IMR-90 (cell line): ENCODE data around the gene GPR161. TPM values are rescaled to one million over a fixed set of nuclear protein-coding genes. Genes with fewer than 3 reads are reported as not detected.

ENCODE experiments used
- ATAC-seq: fragments of 200-7000 bp; cut with Tn5 transposase; 2 replicates; pipeline ENCODE4 v1.9.1; 2020; ENCODE audit warnings: low read depth, mild to moderate bottlenecking, moderate library complexity
- BruUV-seq: library from RNA; stranded (reverse); fragments of 400-500 nt; replicated peaks from 2 replicates; lab custom pipeline; 2021; lab: Mats Ljungman, UMichigan
- CTCF ChIA-PET: fragments of 300-600 bp; formaldehyde crosslinking; extraction: SDS; loops from one replicate; lab custom pipeline; 2021; ENCODE audit warnings: antibody characterized with exemption; lab: Yijun Ruan, JAX
- POLR2A ChIA-PET: fragments of 300-600 bp; sonication (Branson Sonifier 250); formaldehyde crosslinking; loops from one replicate; lab custom pipeline; 2022; ENCODE audit warnings: antibody characterized with exemption; ENCODE audit not compliant: unreplicated experiment; lab: Charles Lee
- DNase-seq: peaks from one replicate; pipeline ENCODE4 v3.0.0; 2013
- H2AFZ ChIP-seq: replicated peaks from 2 replicates; pipeline ENCODE3; 2013; ENCODE audit warnings: low read length, mild to moderate bottlenecking; ENCODE audit not compliant: poor library complexity
- H2AK5ac ChIP-seq: 2 replicates; pipeline ENCODE4 v1.6.1; 2013; ENCODE audit warnings: low read depth, low read length, inconsistent platforms
- H2AK9ac ChIP-seq: replicated peaks from 2 replicates; pipeline ENCODE3; 2013; ENCODE audit warnings: mild to moderate bottlenecking, low read depth, low read length, moderate library complexity; ENCODE audit not compliant: poor library complexity
- H2BK120ac ChIP-seq: 2 replicates; pipeline ENCODE4 v1.6.1; 2013; ENCODE audit warnings: low read depth, low read length, inconsistent platforms
- H2BK15ac ChIP-seq: 3 replicates; pipeline ENCODE4 v1.6.1; 2013; ENCODE audit warnings: low read depth, low read length, inconsistent platforms
- H2BK20ac ChIP-seq: 2 replicates; pipeline ENCODE4 v1.6.1; 2013; ENCODE audit warnings: low read depth, mild to moderate bottlenecking, inconsistent platforms, low read length, moderate library complexity
- H2BK5ac ChIP-seq: 2 replicates; pipeline ENCODE4 v1.6.1; 2013; ENCODE audit warnings: mild to moderate bottlenecking, low read depth, low read length, inconsistent platforms; ENCODE audit not compliant: poor library complexity, severe bottlenecking
- H3K14ac ChIP-seq: replicated peaks from 2 replicates; pipeline ENCODE4 v1.6.1; 2013; ENCODE audit warnings: low read depth, low read length, inconsistent platforms
- H3K18ac ChIP-seq: 2 replicates; pipeline ENCODE4 v1.6.1; 2013; ENCODE audit warnings: low read depth, low read length, control low read depth
- H3K23ac ChIP-seq: 2 replicates; pipeline ENCODE4 v1.6.1; 2013; ENCODE audit warnings: low read depth, low read length, inconsistent platforms
- H3K27ac ChIP-seq: 2 replicates; pipeline ENCODE4 v1.5.1; 2013; ENCODE audit warnings: mild to moderate bottlenecking, control low read depth, low read length; ENCODE audit not compliant: insufficient read depth
- H3K27me3 ChIP-seq: 2 replicates; pipeline ENCODE4 v1.6.1; 2013; ENCODE audit warnings: low read length; ENCODE audit not compliant: control insufficient read depth, insufficient read depth
- H3K36me3 ChIP-seq: 2 replicates; pipeline ENCODE4 v1.6.1; 2013; ENCODE audit warnings: low read length, mixed read lengths; ENCODE audit not compliant: control insufficient read depth, insufficient read depth
- H3K4ac ChIP-seq: 2 replicates; pipeline ENCODE4 v1.6.1; 2013; ENCODE audit warnings: low read depth, low read length, inconsistent platforms
- H3K4me1 ChIP-seq: 2 replicates; pipeline ENCODE4 v1.6.1; 2013; ENCODE audit warnings: low read length, mixed read lengths; ENCODE audit not compliant: control insufficient read depth, insufficient read depth
- H3K4me2 ChIP-seq: 2 replicates; pipeline ENCODE4 v1.6.1; 2013; ENCODE audit warnings: low read depth, mild to moderate bottlenecking, control low read depth, low read length, moderate library complexity
- H3K4me3 ChIP-seq: 2 replicates; pipeline ENCODE4 v1.5.1; 2013; ENCODE audit warnings: low read depth, mild to moderate bottlenecking, control low read depth, low read length, moderate library complexity; ENCODE audit not compliant: insufficient read depth
- H3K56ac ChIP-seq: 2 replicates; pipeline ENCODE4 v1.6.1; 2013; ENCODE audit warnings: low read length, inconsistent platforms; ENCODE audit not compliant: insufficient read depth; ENCODE audit errors: extremely low read depth
- H3K79me1 ChIP-seq, 2 experiments: 2 replicates each; pipeline ENCODE4 v1.6.1; 2013; ENCODE audit warnings: low read length in 2 of 2, inconsistent platforms in 1 of 2, low read depth in 1 of 2
- H3K9ac ChIP-seq: 2 replicates; pipeline ENCODE4 v1.6.1; 2013; ENCODE audit warnings: low read depth, low read length, control low read depth
- H3K9me1 ChIP-seq: 2 replicates; pipeline ENCODE4 v1.6.1; 2013; ENCODE audit warnings: low read length, inconsistent platforms; ENCODE audit not compliant: insufficient read depth
- H3K9me3 ChIP-seq: 2 replicates; pipeline ENCODE4 v1.6.1; 2013; ENCODE audit warnings: low read length; ENCODE audit not compliant: control insufficient read depth, insufficient read depth
- H4K20me1 ChIP-seq: 2 replicates; pipeline ENCODE4 v1.6.1; 2013; ENCODE audit warnings: low read length, inconsistent platforms; ENCODE audit not compliant: insufficient read depth
- H4K5ac ChIP-seq: 2 replicates; pipeline ENCODE4 v1.6.1; 2013; ENCODE audit warnings: mild to moderate bottlenecking, low read depth, low read length, control low read depth
- H4K8ac ChIP-seq, 2 experiments: 2 replicates each; pipeline ENCODE4 v1.6.1; 2013; ENCODE audit warnings: low read depth in 2 of 2, low read length in 2 of 2, control low read depth in 1 of 2, inconsistent platforms in 1 of 2
- H4K91ac ChIP-seq: 2 replicates; pipeline ENCODE4 v1.6.1; 2013; ENCODE audit warnings: low read depth, low read length, inconsistent platforms; ENCODE audit not compliant: insufficient read depth
- FOS ChIP-seq: fragments of 150-350 bp; IDR thresholded peaks from 2 replicates; pipeline ENCODE4 v1.6.1; 2016; ENCODE audit warnings: low read depth, low read length
- MAFK ChIP-seq: IDR thresholded peaks from 2 replicates; pipeline ENCODE4 v1.6.1; 2012; ENCODE audit warnings: low read depth, low read length, improper control_type of control experiment
- MAZ ChIP-seq: IDR thresholded peaks from 2 replicates; pipeline ENCODE4 v1.6.1; 2012; ENCODE audit warnings: low read depth, mild to moderate bottlenecking, low read length, improper control_type of control experiment, moderate library complexity, borderline replicate concordance
- MXI1 ChIP-seq: IDR thresholded peaks from 2 replicates; pipeline ENCODE4 v1.6.1; 2012; ENCODE audit warnings: low read depth, mild to moderate bottlenecking, low read length, moderate library complexity, borderline replicate concordance
- NFE2L2 ChIP-seq: fragments of 150-350 bp; IDR thresholded peaks from 2 replicates; pipeline ENCODE4 v1.6.1; 2016; ENCODE audit warnings: low read depth, mild to moderate bottlenecking, low read length
- RAD21 ChIP-seq: IDR thresholded peaks from 2 replicates; pipeline ENCODE4 v1.6.1; 2012; ENCODE audit warnings: low read length, improper control_type of control experiment
- RFX5 ChIP-seq: IDR thresholded peaks from 2 replicates; pipeline ENCODE4 v1.8.0; 2012; ENCODE audit warnings: low read depth, mild to moderate bottlenecking, low read length, moderate library complexity
- SMC3 ChIP-seq: fragments of 150-350 bp; IDR thresholded peaks from 2 replicates; pipeline ENCODE4 v1.6.1; 2016; ENCODE audit warnings: low read depth, mild to moderate bottlenecking, antibody characterized with exemption, low read length, moderate library complexity
- WGBS, 2 experiments: methylation state at CpG; one replicate each; pipeline versions ENCODE4 v1.1.5 to v1.1.7; 2013; ENCODE audit warnings: missing lambda C conversion rate in 2 of 2; ENCODE audit not compliant: insufficient read length in 1 of 2; ENCODE audit errors: extremely low coverage in 2 of 2; 5-methylcytosine and 5-hydroxymethylcytosine counted together
- dilution Hi-C: fragments of 300-500 bp; cut with HindIII; formaldehyde crosslinking; loops from one replicate; pipeline ENCODE4 v1.14.3; 2018; ENCODE audit warnings: low sequenced_read_pairs; ENCODE audit not compliant: unreplicated experiment
- in situ Hi-C: fragments of 300-500 bp; cut with MboI; formaldehyde crosslinking; loops from 3 replicates; pipeline ENCODE4 v1.14.3; 2019; ENCODE audit warnings: low sequenced_read_pairs, inconsistent platforms, mixed read lengths
- intact Hi-C: fragments of 100-400 bp; cut with micrococcal nuclease; formaldehyde crosslinking; loops from 2 replicates; pipeline ENCODE4 v1.10.0; 2022
- polyA plus RNA-seq, 3 experiments: library from polyadenylated mRNA; depleted of rRNA; stranded (reverse); fragments of >200 nt; gene quantifications; 2 replicates each; pipeline ENCODE4 v1.2.3, GENCODE V29; 2012; ENCODE audit warnings: low replicate concordance in 1 of 3
- total RNA-seq: library from RNA; depleted of rRNA; stranded (reverse); fragments of >200 nt; gene quantifications from 2 replicates; pipeline ENCODE4 v1.2.3, GENCODE V29; 2012
- TF ChIP-seq, protein P1 (sequence below): fragments of 150-350 bp; IDR thresholded peaks from 2 replicates; pipeline ENCODE4 v1.6.1; 2017; ENCODE audit warnings: mild to moderate bottlenecking, antibody characterized with exemption, low read length, low read depth
- TF ChIP-seq, protein P2 (sequence below): fragments of 150-350 bp; IDR thresholded peaks from 2 replicates; pipeline ENCODE4 v1.6.1; 2016; ENCODE audit warnings: low read depth, mild to moderate bottlenecking, low read length, moderate library complexity, borderline replicate concordance

Gene GPR161
- total and polyA plus RNA-seq, 2 of the 4 experiments (the other 2 are of a cell fraction): 12.5 to 13.3 TPM

DNA sequence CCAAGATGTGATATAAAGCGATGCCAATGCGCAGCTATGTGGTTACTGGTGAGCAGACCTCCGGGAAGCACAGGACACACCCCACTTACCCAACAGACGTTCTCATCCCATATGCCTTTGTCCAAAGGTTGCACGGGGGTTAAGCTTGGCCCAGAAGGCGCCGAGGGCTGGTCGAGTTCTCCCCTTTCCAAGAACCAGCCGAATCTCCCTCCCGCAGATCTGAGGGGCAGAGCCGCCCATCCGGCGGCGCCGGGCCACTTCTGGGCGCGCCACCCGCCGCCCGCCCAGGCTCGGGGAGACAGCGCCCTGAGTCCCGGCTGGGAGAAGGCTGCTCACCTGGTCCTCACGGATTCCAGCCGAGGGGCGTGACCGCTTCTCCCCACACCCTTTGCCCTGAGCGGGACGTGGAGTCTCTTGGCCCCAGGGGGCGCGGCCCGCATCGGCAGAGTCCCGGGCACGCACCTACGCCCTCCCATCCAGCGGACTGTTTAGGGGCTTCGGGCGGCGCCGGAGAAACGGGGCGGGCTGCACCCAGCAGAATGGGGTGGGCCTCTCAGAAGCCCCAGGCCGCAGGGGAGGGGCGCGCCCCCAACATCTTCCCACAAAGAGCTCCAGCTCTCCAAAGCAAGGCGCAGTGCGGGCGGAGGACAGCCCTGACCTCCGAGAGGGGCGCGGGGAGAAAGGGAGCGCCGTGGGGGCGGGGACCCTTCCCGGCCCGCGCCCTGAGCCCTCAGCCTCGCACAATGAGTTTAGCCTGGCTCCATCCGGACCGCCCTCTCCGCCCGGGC, 615 bp downstream of the GPR161 start:
- dilution Hi-C loops (no loop called here), intact Hi-C loops (loop anchor here (2.0 to 5.0 kb wide), 2 partner anchors 43 to 54 kb away; partner anchors contain the start of gene TIPRL), in situ Hi-C loops (loop anchor here (25.0 kb wide), 1 partner anchor 976 kb away; the partner anchor contains the start of gene ATP1B1)
- Histone ChIP-seq H3K27ac (peak overlapping the region; percentile 36; the same call in 1 of the 2 replicates), H3K9me1 (no peaks in the 10 kb centered on the region), H3K4ac (peak overlapping the region; percentile 36), H3K23ac (peak overlapping the region; percentile 84), H4K5ac (no peak overlapping the region), H2AK9ac (peak overlapping the region; percentile 18), H3K4me1 (peaks cover 3% of the 10 kb centered on the region; the same call in 1 of the 2 replicates), H3K36me3 (no peaks in the 10 kb centered on the region; the same call in 1 of the 2 replicates), H2BK120ac (no peak overlapping the region), H4K20me1 (no peaks in the 10 kb centered on the region), H4K8ac (peak overlapping the region in 1 of 2 experiments; percentile 22; a peak in 1 of 4 replicates), H3K14ac (no peak overlapping the region), H3K4me3 (peak overlapping the region; percentile 68), H3K9me3 (no peaks in the 10 kb centered on the region), H3K79me1 (peaks cover 16 to 24% of the 10 kb centered on the region in 2 experiments), H3K9ac (peak overlapping the region; percentile 70), H2BK5ac (peak overlapping the region; percentile 7), H3K56ac (no peak overlapping the region; the same call in 1 of the 2 replicates), H3K18ac (no peak overlapping the region), H4K91ac (no peak overlapping the region), H3K27me3 (no peaks in the 10 kb centered on the region), H2AFZ (peak overlapping the region; percentile 92), H3K4me2 (peak overlapping the region; percentile 73), H2BK15ac (no peak overlapping the region), H2AK5ac (no peak overlapping the region), H2BK20ac (no peak overlapping the region)
- WGBS, 2 experiments: 1% methylated on average over 20 of the region's 63 CpGs; no CpG with 5 or more reads in 1 of the 2 experiments
- peak; percentile 17 for DNase-seq
- BruUV-seq: no TSS peak
- POLR2A ChIA-PET: no interaction called here
- ATAC-seq: peak; percentile 24
- TF ChIP-seq NFE2L2 (no peak), MAFK (no peak), MXI1 (no peak), FOS (no peak), RFX5 (no peak), SMC3 (no peak), RAD21 (no peak), MAZ (no peak)
- TF ChIP-seq, protein P1, sequence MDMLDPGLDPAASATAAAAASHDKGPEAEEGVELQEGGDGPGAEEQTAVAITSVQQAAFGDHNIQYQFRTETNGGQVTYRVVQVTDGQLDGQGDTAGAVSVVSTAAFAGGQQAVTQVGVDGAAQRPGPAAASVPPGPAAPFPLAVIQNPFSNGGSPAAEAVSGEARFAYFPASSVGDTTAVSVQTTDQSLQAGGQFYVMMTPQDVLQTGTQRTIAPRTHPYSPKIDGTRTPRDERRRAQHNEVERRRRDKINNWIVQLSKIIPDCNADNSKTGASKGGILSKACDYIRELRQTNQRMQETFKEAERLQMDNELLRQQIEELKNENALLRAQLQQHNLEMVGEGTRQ: no peak
- TF ChIP-seq, protein P2, sequence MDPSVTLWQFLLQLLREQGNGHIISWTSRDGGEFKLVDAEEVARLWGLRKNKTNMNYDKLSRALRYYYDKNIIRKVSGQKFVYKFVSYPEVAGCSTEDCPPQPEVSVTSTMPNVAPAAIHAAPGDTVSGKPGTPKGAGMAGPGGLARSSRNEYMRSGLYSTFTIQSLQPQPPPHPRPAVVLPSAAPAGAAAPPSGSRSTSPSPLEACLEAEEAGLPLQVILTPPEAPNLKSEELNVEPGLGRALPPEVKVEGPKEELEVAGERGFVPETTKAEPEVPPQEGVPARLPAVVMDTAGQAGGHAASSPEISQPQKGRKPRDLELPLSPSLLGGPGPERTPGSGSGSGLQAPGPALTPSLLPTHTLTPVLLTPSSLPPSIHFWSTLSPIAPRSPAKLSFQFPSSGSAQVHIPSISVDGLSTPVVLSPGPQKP: no peak
- CTCF ChIA-PET: interaction anchor here (1.0 to 1.8 kb wide), 2 partner anchors 9 to 14 kb away, joined by 3 to 7 read pairs; no protein-coding TSS in a partner anchor
